H1 (cell line): Measurements from ENCODE around the gene C19orf25.

Experiments
- CTBP2 ChIP-seq: IDR thresholded peaks from 2 replicates; pipeline ENCODE4 v1.7.0; 2011; ENCODE audit warnings: borderline replicate concordance, mild to moderate bottlenecking, moderate library complexity, mixed read lengths, low read length; ENCODE audit not compliant: insufficient read depth, insufficient read length
- CTCF ChIP-seq, 3 experiments: IDR thresholded peaks; 1 replicate in 2 of 3; 2 replicates in 1 of 3; pipeline versions ENCODE4 v1.5.1 to v1.6.1; 2011; ENCODE audit warnings: low read length in 3 of 3, mild to moderate bottlenecking in 3 of 3, inconsistent platforms in 2 of 3, low read depth in 1 of 3, moderate library complexity in 1 of 3; ENCODE audit not compliant: insufficient read depth in 1 of 3; ENCODE audit errors: control extremely low read depth in 1 of 3
- JUND ChIP-seq: IDR thresholded peaks from 2 replicates; pipeline ENCODE4 v1.6.1; 2011; ENCODE audit warnings: mild to moderate bottlenecking, improper control_type of control experiment, low read length
- KDM1A ChIP-seq: fragments of 200-600, 300-600 bp; sonication (generic); IDR thresholded peaks from 2 replicates; pipeline ENCODE4 v1.7.1; 2016; ENCODE audit warnings: mild to moderate bottlenecking, low read length, borderline replicate concordance
- POLR2A ChIP-seq, 2 experiments: IDR thresholded peaks; 1 replicate in 1 of 2; 2 replicates in 1 of 2; pipeline ENCODE4 v1.6.1; 2011; ENCODE audit warnings: low read depth in 2 of 2, low read length in 2 of 2, mild to moderate bottlenecking in 2 of 2; ENCODE audit errors: control extremely low read depth in 1 of 2
- POLR2AphosphoS5 ChIP-seq: IDR thresholded peaks from 2 replicates; pipeline ENCODE4 v1.6.1; 2011; ENCODE audit warnings: low read depth, low read length
- TAF1 ChIP-seq: IDR thresholded peaks from 2 replicates; pipeline ENCODE4 v1.6.1; 2011; ENCODE audit warnings: mild to moderate bottlenecking, low read depth, low read length
- TF ChIP-seq, protein P1 (sequence below): IDR thresholded peaks from 2 replicates; pipeline ENCODE4 v1.6.1; 2012; ENCODE audit warnings: inconsistent platforms

DNA sequence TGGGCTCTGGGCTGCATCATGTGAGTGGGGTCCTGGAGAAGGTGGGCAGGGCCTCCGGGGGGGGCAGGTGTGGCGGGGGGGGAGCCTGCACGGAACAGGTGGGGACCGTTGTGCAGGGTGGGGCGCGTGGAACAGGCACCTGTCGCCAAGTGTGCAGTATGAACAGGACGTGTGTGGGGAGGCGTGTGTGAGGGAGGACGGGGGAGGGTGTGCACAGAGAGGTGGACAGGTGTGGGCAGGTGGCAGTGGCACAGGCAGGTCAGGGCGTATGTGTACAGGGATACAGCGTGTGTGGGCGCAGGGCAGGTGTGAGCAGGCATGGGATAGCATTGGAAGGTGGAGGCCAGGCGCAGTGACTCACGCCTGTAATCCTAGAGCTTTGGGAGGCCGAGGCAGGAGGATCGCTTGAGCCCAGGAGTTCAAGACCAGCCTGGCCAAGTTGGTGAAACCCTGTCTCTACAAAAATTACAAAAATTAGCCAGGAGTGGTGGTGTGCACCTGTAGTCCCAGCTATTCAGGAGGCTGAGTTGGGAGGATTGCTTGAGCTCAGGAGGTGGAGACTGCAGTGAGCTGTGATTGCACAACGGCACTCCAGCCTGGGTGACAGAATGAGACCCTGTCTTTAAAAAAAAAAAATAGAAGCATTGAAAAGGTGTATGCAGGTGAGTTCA lies 48.1 kb upstream of the C19orf25 start:
- TF ChIP-seq CTCF (IDR thresholded peaks at IDR 0.05; ENCODE audit: control extremely low read depth in 1 of 3, insufficient read depth in 1 of 3, low read depth in 1 of 3, low read length in 3 of 3) (no peak), KDM1A (no peak), TAF1 (no peak), JUND (no peak), POLR2A (IDR thresholded peaks at IDR 0.05; ENCODE audit: control extremely low read depth in 1 of 2, low read depth in 2 of 2, low read length in 2 of 2) (no peak), POLR2AphosphoS5 (no peak), CTBP2 (no peak)
- TF ChIP-seq, protein P1, sequence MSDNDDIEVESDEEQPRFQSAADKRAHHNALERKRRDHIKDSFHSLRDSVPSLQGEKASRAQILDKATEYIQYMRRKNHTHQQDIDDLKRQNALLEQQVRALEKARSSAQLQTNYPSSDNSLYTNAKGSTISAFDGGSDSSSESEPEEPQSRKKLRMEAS = no peak
